Thyroid gland (tissue), 4 donors: Measurements from ENCODE around the gene CLDN22.

Source experiments
- CTCF ChIP-seq, 6 experiments: fragments of 200-600 bp in 3 of 6; fragments of 450-650 bp in 3 of 6; sonication (generic) in 3 of 6; IDR thresholded peaks; one replicate each; pipeline ENCODE4 v1.5.1; 2016 to 2019; ENCODE audit warnings: antibody characterized with exemption in 6 of 6, mild to moderate bottlenecking in 2 of 6, inconsistent platforms in 1 of 6, moderate library complexity in 1 of 6
- POLR2A ChIP-seq, 2 donors: fragments of 450-650 bp; IDR thresholded peaks; one replicate each; pipeline ENCODE4 v1.6.1; 2017; ENCODE audit warnings: antibody characterized with exemption in 2 of 2, mild to moderate bottlenecking in 2 of 2, moderate library complexity in 1 of 2

- TF ChIP-seq CTCF (IDR thresholded peaks at IDR 0.05) (no peak), POLR2A (IDR thresholded peaks at IDR 0.05) (no peak)
Measured at GRCh38 chr4:183356173-183356830, 36.2 kb upstream of the CLDN22 start.
